ENCODE measurements around the gene TRMT10B. TPM values are rescaled to one million over a fixed set of nuclear protein-coding genes. Genes with fewer than 3 reads are reported as not detected.

The TRMT10B gene
- total and polyA plus RNA-seq, 2 of the 13 experiments (the other 11 are each of a cell fraction or from before 2014, with no cell fraction given), result 3.1 to 3.9 TPM

DNA sequence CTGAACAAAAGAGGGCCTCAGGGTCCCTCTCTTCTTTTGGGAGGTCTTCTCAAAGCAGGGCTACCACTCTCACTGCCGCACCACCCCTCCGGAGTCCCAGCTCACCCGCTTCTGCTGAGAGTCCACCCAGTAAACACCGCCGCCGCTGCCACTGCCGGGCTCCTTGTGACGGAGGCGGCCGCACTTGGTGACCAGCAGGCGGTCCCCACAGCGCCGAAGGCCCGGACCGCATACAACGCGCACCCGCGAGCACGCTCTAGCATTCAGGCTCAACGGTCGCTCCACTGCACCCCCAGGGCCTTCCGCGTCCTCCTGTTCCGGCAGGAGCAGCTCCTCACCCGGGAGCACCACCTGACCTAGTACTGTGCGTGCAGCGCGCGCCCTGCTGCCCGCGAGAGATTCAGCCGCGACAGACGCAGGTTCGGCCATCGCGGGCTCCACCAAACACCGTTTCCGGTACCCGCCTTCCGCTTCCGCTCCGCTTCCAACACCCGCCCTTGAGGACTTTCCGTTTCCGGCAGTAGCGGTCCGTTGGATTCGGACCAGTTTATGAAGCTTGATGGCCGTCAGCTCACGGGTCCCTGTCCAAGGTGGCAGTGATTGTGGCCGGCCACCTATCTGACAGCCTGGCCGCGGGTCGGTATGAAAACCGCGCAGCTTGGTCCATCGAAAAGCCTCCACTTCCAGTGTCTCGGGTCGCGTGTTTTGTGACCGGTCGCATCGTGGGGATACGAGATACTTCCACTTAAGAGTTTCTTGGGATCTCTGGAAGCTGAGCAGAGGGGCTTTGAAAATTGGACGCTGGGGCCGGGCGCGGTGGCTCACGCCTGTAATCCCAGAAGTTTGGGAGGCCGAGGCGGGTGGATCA, 31.2 kb downstream of the TRMT10B start, which contains the start of gene EXOSC3 (continued):
- peak; percentile 89 for TF ChIP-seq YEATS4 (CRISPR knock-in tag; IDR thresholded peaks at IDR 0.05; ENCODE audit: borderline replicate concordance)
- peak; percentile 91; the same call in 1 of the 2 replicates for TF ChIP-seq ZNF598 (CRISPR knock-in tag; IDR thresholded peaks at IDR 0.05; ENCODE audit: borderline replicate concordance)
- no peak for TF ChIP-seq CBX5 (CRISPR knock-in tag; IDR thresholded peaks at IDR 0.05; ENCODE audit: borderline replicate concordance)
- TF ChIP-seq RCOR2 (CRISPR knock-in tag; IDR thresholded peaks at IDR 0.05), result no peak
- TF ChIP-seq ZSCAN29 (CRISPR knock-in tag; conservative IDR thresholded peaks at IDR 0.05), result no peak
- TF ChIP-seq, protein P1, sequence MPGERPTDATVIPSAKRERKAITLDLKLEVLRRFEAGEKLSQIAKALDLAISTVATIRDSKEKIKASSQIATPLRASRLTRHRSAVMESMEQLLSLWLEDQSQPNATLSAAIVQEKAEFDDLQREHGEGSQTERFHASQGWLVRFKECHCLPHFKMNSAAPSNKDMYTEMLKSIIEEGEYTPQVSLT (CRISPR knock-in tag; IDR thresholded peaks at IDR 0.05; ENCODE audit: borderline replicate concordance, low read depth), result no peak
- TF ChIP-seq, protein P2, sequence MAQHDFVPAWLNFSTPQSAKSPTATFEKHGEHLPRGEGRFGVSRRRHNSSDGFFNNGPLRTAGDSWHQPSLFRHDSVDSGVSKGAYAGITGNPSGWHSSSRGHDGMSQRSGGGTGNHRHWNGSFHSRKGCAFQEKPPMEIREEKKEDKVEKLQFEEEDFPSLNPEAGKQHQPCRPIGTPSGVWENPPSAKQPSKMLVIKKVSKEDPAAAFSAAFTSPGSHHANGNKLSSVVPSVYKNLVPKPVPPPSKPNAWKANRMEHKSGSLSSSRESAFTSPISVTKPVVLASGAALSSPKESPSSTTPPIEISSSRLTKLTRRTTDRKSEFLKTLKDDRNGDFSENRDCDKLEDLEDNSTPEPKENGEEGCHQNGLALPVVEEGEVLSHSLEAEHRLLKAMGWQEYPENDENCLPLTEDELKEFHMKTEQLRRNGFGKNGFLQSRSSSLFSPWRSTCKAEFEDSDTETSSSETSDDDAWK (CRISPR knock-in tag; IDR thresholded peaks at IDR 0.05), result no peak
- TF ChIP-seq SRSF4 (IDR thresholded peaks at IDR 0.05; ENCODE audit: low read depth, low read length, poor library complexity, severe bottlenecking), result no peak
- peak; percentile 60; the same call in 1 of the 2 replicates for TF ChIP-seq ZBTB20 (CRISPR knock-in tag; IDR thresholded peaks at IDR 0.05; ENCODE audit: borderline replicate concordance, low read depth)
- TF ChIP-seq ZFP36 (IDR thresholded peaks at IDR 0.05; ENCODE audit: borderline replicate concordance, low read depth, low read length, partially characterized antibody), result no peak
- no peak for TF ChIP-seq ZNF570 (CRISPR knock-in tag; IDR thresholded peaks at IDR 0.05; ENCODE audit: borderline replicate concordance)
- TF ChIP-seq HES4 (CRISPR knock-in tag; IDR thresholded peaks at IDR 0.05; ENCODE audit: borderline replicate concordance), result 0 out of 2 replicates have a peak, but pooled peaks have one; percentile 72
- TF ChIP-seq, protein P3, sequence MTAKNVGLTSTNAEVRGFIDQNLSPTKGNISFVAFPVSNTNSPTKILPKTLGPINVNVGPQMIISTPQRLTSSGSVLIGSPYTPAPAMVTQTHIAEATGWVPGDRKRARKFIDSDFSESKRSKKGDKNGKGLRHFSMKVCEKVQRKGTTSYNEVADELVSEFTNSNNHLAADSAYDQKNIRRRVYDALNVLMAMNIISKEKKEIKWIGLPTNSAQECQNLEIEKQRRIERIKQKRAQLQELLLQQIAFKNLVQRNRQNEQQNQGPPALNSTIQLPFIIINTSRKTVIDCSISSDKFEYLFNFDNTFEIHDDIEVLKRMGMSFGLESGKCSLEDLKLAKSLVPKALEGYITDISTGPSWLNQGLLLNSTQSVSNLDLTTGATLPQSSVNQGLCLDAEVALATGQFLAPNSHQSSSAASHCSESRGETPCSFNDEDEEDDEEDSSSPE (CRISPR knock-in tag; IDR thresholded peaks at IDR 0.05), result peak; percentile 88
- TF ChIP-seq ZFP36L2 (CRISPR knock-in tag; IDR thresholded peaks at IDR 0.05), result no peak
- peak; percentile 53; the same call in 1 of the 2 replicates for TF ChIP-seq BRD4 (CRISPR knock-in tag; IDR thresholded peaks at IDR 0.05)
- no peak for TF ChIP-seq ONECUT2 (CRISPR knock-in tag; IDR thresholded peaks at IDR 0.05)
- TF ChIP-seq ZC3H4 (CRISPR knock-in tag; IDR thresholded peaks at IDR 0.05; ENCODE audit: borderline replicate concordance), result no peak
- TF ChIP-seq, protein P4, sequence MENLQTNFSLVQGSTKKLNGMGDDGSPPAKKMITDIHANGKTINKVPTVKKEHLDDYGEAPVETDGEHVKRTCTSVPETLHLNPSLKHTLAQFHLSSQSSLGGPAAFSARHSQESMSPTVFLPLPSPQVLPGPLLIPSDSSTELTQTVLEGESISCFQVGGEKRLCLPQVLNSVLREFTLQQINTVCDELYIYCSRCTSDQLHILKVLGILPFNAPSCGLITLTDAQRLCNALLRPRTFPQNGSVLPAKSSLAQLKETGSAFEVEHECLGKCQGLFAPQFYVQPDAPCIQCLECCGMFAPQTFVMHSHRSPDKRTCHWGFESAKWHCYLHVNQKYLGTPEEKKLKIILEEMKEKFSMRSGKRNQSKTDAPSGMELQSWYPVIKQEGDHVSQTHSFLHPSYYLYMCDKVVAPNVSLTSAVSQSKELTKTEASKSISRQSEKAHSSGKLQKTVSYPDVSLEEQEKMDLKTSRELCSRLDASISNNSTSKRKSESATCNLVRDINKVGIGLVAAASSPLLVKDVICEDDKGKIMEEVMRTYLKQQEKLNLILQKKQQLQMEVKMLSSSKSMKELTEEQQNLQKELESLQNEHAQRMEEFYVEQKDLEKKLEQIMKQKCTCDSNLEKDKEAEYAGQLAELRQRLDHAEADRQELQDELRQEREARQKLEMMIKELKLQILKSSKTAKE (CRISPR knock-in tag; IDR thresholded peaks at IDR 0.05; ENCODE audit: borderline replicate concordance), result no peak
- TF ChIP-seq, protein P5, sequence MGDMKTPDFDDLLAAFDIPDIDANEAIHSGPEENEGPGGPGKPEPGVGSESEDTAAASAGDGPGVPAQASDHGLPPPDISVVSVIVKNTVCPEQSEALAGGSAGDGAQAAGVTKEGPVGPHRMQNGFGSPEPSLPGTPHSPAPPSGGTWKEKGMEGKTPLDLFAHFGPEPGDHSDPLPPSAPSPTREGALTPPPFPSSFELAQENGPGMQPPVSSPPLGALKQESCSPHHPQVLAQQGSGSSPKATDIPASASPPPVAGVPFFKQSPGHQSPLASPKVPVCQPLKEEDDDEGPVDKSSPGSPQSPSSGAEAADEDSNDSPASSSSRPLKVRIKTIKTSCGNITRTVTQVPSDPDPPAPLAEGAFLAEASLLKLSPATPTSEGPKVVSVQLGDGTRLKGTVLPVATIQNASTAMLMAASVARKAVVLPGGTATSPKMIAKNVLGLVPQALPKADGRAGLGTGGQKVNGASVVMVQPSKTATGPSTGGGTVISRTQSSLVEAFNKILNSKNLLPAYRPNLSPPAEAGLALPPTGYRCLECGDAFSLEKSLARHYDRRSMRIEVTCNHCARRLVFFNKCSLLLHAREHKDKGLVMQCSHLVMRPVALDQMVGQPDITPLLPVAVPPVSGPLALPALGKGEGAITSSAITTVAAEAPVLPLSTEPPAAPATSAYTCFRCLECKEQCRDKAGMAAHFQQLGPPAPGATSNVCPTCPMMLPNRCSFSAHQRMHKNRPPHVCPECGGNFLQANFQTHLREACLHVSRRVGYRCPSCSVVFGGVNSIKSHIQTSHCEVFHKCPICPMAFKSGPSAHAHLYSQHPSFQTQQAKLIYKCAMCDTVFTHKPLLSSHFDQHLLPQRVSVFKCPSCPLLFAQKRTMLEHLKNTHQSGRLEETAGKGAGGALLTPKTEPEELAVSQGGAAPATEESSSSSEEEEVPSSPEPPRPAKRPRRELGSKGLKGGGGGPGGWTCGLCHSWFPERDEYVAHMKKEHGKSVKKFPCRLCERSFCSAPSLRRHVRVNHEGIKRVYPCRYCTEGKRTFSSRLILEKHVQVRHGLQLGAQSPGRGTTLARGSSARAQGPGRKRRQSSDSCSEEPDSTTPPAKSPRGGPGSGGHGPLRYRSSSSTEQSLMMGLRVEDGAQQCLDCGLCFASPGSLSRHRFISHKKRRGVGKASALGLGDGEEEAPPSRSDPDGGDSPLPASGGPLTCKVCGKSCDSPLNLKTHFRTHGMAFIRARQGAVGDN (CRISPR knock-in tag; IDR thresholded peaks at IDR 0.05), result peak; percentile 95
